ENCODE results near the gene MED15.
A peak's percentile ranks its signal among the peaks of the same experiment; 100 is the strongest.
"Not testable (repeated sequence)": the region's sequence is repeated elsewhere in the genome, so short reads cannot be mapped to it uniquely, and the experiment has no call there.

MED15 gene

DNA sequence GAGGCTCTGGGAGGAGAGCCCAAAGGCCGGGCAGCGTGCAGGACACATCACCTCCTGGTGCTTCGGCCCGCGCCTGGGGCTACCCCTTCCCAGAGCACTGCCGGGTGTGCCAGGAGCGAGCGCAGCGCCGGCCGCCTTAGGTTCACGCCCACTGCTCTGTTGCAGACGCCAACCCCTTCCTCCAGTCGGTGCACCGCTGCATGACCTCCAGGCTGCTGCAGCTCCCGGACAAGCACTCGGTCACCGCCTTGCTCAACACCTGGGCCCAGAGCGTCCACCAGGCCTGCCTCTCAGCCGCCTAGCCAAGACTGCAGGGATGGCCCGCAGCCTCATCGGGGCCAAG is 79.0 kb downstream of the MED15 start:
- DNase-seq = no peak

DNA sequence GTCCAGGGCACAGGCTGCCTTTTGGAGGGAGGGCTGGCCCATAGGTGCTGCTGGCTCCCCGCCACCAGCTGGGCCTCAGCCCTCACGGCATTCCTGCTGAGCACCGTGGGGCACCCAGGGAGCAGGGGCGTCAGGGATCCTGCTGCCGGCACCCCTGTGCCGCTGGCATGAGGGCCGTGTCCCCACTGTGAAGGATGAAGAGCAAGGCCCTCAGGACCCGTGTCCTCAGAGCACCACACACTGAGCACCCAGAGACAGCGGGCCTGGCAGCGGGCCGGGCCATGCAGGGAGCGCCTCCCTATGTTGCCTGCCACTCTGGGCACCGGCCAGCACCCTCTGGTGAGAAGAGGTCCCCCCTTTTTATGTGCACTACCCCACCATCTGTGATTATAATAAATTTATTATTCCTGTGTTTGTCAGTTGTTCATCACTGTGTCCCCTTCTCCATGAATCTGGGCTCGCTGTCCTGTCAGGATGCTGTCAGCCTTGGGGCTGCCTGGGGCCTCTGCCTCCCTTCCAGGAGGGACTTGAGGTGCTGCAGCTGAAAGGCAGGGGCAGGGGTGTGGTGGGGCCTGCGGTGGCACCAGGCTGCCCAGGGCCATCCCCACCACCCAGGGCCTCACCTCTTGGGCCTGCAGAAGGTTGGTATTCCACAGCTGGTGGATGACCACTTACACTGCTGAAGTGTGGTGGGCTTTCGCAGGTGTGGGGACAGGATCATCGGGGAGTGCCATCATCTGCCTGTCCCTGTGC is 80.0 kb downstream of the MED15 start:
- DNase-seq = no peak

DNA sequence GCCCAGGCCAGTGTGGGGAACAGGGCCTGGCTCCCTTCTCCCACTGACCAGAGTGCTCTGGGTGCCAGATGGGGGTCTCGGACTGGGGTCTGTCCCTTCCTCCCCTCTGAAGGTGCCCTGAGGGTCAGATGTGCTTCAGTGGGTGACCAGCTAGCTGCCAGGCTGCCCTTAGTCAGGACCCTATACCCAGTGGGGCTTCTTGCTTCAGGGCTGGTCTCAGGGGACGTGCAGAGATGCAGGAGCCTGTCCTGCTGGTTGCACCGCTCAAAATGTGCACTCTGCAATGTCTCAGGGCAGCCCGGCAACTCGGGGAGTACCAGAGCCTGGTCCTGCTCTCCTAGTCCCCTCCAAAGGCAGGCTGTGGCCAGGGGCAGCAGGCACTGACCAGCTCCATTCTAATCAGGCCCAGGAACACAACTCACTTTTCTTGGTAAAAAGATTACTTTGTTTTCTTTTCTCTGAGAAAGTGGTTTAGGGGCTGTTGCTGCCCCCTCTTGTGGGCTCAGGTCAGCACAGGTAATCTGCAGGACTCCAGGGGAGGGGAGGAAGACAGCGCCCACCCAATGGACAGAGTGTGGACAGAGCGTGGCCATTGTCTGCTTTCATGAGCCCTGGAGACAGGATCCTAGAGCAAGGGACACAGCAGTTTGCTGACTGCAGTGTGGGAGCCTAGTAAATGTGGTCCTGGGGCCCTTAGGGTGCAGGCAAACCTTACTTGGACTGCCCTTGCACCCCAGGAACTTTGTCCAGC is 80.9 kb downstream of the MED15 start:
- no peak for DNase-seq

DNA sequence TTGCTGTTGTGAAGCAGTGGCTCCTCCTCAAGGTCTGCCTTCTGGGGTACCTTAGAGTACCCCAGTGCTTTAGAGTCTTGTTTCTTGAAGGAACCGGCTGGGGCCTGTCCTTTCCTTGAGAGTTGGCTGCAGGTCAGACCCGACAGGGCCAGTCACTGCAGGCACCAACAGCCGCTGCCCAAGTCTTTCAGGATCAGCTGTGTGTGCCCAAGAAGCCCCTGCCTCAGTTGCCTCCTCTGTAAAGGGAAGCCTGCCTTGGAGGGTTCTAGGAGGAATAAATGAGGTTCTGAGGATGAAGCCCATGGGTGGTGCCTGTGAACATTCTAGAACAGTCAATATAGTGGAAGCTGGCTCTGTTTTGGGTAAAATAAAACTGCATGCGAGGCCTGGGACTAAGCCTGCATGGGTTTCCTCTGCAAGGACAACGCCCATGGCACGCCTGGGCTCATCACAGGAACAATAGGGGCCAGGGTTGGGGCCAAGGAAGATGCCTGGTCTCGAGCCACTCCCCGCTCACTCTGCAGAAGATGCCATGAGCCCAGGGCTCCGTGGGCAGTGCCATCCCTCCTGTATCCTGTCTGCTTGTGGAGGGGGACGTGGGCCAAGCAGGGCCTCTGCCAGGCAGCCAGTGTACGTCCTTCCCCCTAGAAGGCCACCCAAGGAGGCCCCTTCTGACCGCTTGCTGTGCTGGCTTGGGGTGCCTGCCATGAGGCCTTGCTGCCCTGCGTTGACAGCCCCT is 81.6 kb downstream of the MED15 start:
- DNase-seq = no peak

DNA sequence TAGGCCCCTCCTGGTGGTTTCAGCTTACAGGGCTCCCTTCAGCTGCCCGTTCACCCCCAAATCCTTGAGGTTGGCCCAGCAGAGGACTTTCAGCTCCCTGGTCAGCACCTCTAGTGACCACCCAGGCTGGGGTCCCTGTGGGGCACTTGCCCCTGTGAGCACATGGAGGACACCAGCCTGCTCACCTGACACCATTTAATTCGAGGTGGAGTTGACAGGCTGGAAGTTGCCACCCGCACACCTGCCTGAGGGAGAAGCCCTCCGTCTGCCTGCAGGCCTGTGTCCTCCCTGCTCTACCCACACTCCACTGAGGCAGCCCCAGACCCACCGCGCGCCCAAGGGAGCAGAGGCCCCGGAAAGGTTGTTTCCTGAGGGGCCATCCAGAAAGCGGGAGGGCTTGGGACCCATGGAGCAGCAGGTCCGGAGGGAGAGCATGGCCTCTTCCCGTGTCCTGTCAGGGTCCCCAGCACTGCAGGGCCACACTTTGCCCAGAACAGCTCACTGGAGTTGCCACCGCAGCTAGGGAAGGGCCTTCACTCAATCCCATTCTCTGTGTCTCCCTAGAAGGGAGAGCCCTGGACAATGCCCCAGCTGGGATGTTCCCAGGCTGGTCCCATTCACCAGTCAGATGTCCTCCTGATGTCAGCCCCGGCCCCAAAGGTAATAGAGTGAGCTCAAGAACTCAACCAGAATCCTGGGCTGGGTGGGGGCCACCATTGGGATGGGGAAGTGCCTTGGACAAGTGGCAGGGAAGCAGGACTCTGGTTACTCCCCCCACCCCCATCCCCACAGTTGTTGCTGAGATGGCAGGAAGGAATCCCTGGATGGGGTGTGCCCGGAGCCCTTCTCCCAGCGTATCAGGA is 82.4 kb downstream of the MED15 start:
- DNase-seq = no peak

DNA sequence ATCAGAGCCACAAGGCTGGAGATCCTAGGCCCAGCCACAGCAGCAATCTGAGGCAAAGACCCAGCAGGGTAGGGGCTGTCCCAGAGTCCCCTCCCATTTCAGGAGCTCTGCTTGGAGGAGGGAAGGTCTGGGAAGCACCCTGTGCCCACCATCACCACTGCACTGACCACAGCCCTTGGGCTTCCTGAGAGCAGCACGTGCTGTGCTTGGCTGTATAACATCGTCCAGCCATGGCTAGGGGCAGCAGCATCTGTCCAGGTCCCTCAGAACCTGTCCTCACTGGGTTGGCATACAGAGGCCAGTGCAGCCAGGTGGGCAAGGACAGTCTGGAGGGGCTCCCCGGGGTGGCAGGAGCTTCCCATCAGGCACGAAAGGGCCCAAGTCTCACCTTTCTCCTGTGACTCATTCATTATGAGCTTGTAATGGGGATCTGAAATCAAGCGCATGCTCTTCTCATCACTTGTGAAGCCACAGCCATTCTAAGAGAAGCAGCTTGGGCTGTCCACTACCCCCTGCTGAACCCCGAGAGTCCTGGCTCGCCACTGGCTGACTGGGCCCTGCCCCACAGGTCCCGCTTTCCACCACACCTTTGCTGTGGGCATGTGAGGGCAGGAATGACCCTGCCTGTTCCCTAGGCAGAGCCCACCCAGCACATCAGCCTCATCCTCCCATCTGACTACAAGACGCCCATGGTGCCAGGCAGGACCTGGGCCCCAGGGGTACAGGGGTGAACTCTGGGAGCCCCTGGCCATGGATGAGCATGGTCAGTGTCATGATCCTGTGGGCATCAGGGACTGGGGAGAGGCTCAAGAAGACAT is 83.3 kb downstream of the MED15 start:
- no peak for DNase-seq

DNA sequence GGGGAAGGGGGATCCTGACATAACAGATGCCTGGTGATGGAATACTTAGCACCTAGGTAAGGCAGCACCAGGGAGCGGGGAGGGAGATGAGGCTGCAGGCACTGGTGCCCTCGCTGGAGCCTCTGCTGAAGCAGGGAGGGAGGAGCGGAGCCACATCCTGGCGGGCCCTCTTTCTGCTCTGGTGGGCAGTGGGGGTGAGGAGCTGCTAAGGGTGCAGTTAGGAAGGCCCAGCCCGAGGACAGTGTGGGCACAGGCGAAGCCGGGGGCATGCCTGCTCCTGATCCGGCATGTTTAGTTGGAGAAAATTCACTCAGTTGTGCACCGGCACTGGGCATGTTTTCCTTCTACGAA is 83.9 kb downstream of the MED15 start:
- DNase-seq = no peak

DNA sequence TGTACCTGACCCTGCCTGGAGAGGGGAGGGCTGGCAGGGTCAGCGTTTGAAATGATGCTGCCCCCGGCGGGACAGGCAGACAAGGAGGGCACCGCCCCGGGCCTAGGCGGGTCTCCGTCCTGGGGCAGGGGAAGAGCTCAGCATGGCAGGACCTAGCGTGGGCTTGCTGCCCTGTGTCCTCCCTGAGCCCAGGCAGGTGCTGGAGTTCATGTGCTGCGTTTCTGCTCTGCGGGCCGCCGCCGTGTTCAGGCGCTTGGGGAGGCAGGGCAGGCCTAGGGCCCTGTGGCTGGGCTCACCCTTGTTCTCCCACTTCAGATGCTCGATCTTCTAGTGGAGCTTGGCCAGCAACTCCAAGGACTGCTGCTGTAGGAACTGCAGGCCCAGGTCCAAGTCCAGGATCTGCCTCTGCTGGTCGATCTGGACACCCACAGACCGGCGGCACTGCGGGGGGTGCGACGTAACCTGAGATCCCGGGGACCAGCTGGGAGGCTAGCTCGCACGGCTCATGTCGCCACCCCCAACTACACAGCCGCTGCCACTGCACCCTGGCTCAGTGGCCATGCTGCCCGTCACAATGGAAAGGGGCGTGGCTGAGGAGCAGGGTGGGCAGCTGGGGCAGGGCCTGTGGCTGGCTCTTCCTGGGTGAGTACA is 84.4 kb downstream of the MED15 start:
- peak; percentile 11 for DNase-seq

DNA sequence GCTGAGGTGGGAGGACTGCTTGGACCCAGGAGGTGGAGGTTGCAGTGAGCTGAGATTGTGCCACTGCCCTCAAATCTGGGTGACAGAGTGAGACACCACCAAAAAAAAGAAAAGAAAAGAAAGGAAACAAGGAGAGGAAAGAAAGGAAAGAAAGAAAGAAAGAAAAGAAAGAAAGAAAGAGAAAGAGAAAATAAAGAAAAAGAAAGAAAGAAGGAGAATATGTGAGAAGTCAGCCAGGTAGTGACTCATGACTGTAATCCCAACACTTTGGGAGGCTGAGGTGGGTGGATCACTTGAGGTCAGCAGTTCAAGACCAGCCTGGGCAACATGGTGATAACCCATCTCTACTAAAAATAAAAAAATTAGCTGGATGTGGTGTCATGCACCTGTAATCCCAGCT is 86.6 kb downstream of the MED15 start:
- DNase-seq = not testable (repeated sequence)

DNA sequence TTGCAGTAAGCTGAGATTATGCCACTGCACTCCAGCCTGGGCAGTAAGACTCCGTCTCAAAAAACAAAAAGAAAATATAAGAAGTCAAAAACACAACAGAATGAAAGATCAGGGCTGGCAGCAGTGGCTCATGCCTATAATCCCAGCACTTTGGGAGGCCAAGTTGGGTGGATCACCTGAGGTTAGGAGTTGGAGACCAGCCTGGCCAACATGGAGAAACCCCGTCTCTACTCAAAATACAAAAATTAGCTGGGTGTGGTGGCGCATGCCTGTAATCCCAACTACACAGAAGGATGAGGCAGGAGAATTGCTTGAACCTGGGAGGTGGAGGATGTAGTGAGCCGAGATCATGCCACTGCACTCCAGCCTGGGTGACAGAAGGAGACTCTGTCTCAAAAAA is 87.1 kb downstream of the MED15 start:
- not testable (repeated sequence) for DNase-seq

DNA sequence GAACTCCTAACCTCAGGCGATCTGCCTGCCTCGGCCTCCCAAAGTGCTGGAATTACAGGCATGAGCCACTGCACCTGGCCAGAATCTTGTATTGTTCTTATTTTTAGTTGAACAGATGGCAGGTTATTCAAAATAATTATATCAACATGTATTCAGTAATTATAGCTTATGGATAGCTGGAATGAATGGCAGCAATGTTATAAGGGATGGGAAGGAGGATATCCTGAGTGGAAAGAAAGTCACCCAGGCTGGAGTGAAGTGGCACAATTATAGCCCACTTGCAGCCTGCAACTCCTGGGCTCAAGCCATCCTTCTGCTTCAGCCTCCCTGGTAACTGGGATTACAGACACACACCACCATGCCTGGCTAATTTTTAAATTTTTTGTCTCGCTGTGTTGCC is 88.1 kb downstream of the MED15 start:
- no peak for DNase-seq

DNA sequence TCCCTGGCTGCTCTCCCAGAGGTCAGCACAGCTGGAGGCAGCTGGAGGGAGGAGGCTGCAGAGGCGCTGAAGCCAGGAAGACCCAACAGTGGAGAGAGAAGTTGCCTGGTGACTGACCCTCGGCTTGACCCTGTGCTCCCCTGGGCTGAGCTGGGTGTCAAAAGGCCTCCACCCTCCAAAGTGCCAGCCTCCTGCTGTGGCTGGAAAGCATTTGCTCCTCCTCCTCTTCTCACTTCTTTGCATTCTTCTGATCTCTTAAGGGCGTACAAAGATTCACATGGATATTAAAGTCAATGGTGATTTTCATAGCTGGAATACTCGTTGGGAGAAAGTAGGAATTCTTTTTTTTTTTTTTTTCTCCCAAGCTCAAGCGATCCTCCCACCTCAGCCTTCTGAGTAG is 91.7 kb downstream of the MED15 start:
- no peak for DNase-seq

DNA sequence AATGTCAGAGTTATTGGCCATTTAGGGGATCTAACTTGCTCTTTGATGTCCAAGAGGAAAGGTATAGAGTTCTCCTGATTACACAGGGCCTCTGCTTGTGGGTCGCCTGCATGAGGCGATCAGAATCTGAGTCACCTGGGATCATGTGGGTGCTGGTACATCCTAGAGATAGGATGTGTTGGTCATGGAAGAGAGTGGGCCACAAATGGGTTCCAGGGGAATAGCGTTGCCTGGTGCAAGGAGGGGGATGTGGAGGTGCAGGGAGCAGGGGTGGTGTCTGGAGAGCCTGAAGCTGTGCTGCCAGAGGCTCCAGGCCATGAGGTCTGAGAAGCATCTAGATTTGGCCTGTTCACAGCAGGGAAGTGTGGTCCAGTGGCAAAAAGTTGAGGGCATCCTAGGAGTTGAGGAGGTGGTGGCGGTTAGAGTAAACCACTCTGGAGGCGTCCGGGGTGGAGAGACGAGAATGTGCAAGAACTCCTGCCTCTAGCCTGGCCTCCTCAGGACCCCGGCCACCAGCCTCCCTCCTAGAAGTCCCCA is 92.8 kb downstream of the MED15 start:
- DNase-seq = no peak

DNA sequence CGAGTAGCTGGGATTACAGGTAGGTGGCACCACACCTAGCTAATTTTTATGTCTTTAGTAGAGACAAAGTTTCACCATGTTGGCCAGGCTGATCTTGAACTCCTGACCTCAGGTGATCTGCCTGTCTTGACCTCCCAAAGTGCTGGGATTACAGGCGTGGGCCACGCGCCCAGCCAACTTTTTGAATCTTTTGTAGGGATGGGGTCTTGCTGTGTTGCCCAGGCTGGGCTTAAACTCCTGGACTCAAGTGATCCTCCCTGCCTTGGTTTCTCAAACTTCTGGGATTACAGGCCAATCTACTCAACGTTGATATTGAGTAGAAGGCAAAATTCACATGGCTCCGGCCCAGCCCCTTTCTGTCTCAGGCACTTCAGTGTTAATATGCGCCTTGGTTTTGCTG is 93.9 kb downstream of the MED15 start:
- no peak for DNase-seq

DNA sequence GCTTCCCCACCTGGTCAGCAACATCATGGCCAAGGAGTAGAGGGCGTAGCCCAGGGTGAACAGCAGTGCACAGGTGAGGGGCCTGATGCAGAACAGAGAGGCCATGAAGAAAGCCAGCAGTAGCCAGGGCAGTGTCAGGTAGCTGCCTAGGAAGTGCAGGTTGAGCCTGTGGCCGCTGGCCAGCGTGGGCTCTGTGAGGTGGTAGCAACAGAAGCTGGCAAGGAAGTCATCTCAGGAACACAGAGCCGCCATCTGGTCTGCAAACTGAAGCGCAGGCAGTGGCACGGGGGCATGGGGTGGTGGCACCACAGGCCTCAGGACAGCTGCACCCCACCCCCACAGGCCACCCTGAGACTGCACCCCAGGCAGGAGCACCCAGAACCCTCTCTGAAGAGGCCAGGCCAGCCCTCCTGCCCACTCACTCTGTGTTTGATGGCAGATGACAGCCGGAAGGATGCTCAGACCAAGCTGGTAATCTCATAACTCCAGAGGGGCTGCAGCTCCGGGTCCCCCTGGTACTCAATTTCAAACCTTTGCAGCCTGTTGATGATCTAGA is 95.3 kb downstream of the MED15 start:
- no peak for DNase-seq

DNA sequence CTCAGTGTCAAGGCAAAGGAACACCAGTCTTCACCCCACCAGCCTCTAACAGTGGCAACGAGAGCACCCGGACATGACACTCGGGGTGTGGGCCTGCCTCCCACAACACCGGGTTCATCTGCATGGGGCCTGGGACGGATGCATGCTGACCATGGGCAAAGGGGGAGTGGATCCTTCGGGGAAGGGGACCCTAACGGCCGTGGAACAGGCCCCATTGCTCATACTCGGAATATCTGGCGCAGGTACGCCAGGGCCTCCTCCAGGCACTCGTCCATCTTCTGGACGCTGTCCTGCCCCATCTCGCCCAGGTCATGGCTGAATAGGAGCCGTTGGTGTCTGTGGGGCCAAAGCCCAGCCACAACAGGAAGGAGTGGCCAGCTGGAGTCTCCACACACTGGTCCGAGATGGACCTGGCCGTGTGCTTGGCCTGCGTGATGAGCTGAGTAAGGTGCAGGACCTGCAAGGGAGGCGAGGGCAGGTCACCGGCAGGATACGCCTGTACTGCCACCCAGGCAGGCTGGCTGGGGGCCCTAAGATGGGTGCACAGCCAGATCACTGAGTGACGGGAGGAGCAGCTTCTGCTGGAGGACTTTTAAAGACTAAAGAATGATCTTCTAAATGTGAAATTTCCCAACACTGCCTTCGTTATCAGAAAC is 96.8 kb downstream of the MED15 start:
- no peak for DNase-seq

DNA sequence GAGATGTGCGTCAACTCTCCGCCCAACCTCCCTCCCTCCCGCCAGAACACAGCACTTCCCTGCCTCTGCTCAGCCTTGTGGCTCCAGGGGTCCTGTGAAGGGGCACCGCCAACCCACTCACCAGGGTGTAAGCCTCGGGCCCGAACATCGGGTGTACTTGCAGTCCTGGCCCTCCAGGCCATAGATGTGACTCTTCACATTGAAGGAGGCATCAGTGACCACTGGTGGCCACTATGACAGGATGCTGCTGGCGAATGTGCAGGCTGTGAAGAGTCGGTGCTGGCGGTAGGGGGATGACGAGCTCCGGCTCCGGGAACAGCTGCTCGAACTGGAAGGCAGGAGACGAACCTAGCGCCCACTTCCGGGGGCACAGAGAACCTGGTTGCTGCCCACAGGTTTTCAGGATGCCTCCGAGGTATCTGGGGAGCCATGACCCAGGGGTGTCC is 97.4 kb downstream of the MED15 start:
- no peak for DNase-seq

DNA sequence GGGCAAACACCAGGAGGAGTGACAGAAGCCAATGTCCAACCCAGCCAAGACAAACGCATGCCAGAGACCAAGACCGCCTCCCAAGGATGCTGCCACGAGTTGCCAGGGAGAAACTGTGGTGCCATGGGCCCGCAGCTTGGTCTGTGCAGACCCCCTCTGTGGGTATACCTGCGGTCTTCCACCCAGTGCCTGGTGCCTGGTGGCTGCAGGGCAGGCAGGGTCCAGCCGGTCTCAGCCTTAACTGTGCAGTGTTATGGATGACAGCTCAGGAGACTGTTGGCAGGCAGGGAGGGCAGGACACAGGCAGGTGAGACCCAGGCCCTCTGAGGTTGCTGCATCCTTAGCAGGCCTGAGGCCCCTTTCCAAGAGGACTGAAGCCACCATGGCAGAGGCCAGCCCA is 97.9 kb downstream of the MED15 start:
- DNase-seq = no peak

DNA sequence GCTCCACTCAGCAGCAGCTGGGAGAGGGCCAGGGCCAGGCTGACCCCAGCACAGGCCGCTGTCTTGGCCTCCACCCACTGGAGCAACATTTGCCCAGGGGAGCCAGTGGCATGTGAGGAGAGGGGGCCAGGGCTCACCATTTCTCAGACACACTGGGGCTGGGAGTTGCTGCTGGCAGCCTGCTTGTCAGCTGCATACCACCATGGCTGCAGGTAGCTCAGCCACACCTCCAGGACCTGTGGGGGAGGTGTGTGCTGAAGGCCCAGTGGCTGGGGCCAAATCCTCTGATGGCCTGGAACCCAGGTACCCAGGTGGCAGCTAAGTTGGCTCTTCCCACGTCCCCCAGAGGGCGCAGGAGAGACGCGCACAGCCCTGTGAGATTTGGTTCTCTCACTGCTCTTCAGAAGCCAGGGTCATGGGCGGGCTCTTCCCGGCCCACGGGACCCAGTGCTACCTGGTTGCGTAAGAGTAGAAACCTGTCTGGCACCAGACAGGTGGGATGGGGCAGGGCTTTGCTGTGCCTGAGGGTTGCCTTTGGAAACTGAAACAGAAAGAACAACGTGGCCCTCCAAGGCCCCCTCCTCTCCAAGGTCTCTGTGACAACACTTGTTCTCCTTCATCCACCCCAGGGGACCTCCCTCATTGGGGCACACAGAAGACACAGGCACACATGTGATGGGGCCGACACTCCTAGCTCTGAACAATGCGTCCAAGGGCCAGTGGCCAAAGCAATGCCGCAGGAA is 98.8 kb downstream of the MED15 start:
- peak; percentile 50 for DNase-seq

DNA sequence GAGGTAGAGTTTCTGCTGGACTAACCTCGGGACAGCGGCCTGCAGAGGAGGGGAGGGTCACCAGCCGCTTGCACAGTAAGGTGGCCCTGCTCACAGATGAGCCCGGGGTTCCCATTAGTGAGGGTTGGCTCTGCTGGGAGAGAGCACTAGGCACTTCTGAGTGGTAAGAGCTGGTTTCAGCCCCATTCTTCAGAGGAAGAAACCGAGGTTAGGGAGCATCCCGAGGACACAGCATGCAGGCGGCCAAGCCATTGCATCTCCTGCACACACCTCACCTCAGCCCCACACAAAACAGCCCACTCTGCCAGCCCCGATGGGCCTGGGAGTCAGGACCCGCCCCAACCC is 99.3 kb downstream of the MED15 start:
- DNase-seq = no peak

Measured in fibroblast of upper back skin (primary cell).